Measurements from ENCODE around the gene GRK1.

The GRK1 gene

DNA sequence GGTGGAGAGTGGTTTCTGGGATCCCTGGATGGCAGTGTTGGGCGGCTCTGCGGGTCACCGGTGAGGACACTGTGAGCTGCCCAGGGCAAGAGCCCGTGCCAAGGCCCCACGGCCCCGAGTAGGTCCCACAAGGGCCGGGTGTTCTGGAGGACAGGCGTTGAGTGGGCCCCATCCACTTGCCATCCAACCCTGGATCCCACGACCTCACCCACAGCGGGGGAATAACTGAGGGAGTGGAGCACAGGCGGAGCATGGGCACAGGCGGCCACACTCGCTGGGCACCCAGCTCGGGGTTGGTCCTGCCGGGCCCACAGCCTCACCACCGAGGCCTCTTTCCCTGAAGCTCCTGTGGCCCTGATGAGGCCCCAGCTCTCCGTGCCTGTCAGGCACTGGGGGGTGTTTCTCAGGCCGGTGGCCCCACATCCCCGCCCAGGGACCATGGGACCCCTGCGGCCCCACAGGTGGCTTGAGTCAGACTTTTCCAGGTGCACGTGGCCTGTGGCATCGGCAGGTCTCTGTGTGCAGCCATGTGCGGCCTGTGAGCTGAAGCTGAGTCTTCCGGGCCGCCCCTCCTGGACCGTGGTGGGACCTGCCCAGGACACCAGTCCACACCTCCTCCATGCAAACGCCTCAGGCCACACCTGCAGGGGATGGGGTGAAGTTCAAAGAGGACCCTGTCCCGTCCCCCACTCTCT, 108.6 kb downstream of the GRK1 start:
- no peak for DNase-seq (ENCODE audit: low spot score)

DNA sequence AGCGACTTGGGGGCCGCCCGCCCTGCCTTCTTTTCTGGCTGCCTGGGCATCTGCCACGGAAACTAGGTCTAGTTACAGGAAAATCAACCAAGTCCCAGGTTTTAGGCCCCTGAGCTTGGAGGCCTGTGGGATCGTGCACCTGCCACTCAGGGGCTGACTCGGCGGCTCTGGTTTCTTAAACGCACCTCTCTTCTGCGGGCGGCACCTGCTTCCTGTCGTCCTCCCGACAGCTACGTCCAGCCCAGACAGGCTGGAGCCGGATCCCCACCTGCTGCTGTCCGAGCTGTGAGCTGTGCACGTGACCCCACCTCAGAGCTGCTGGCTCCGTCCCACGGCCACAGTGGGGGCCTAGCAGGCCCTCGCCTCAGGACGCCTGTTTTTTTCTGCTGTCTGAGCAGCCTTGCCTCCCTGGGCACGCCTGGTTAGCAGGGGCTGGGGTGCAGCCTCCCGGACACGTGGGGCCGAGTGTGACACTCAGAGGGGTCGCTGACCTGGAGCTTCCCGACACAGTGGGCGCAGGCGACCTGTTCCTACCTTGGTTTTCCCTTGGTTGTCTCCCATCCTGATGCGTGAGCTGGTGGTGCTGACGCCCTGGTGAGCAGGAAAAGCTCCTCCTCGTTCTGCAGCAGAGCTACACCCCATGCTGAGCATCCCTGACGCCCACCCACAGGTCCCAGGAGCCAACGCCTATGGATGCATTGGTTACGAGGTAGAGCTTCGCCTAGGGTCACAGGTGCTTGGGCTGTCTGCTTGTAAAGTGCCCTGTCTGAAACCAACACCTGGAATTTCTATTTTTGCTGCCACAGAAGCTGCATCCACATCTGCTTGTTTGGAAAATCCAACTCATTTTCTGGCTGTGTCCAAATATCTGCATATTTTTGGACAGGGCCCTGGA, 109.5 kb downstream of the GRK1 start:
- DNase-seq (ENCODE audit: low spot score), result no peak

DNA sequence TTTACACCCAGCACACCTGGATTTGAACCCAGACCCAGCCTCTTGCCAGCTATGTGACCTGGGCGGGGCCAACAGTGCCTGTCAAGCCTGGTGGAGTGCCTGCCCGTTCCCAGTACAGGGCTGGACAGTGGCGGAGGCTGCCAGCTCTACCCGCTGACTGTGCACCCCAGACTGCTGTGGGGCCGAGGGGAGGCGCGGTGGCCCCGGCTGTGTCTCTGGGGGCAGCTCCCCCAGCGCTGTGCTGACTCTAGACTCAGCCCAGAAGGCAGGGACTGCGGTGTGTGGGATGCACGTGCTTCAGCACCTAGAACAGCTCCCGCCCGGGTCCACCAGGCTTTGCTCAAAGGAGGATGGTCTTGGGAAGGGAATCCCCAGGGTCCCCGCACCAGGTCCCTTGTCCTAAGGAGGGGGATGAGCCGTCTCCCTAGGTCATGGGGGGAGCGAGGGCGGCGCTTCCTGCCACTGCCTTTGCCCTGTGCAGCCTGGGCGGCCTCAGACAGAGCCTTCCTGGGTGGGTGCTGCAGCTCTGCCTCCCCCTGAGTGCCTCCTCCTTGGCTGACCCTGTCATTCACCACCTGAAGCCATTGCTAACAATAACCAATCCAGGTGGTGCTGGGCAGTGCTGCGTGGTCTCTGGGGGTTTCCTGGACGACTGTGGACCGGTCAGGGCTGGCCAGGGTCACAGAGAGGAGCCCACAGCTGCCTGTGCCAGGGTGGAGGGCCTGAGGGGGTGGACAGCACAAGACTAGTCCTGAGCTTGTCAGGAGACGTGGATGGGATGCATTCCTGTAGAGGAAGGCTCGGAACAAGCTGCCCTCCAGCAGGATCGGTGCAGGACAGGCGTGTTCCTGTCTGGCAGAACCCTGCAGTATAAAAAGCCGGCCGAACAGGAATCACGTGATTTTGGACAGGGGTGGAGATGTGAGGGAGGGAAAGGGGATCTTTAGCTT, 110.6 kb downstream of the GRK1 start:
- DNase-seq (ENCODE audit: low spot score), result no peak

DNA sequence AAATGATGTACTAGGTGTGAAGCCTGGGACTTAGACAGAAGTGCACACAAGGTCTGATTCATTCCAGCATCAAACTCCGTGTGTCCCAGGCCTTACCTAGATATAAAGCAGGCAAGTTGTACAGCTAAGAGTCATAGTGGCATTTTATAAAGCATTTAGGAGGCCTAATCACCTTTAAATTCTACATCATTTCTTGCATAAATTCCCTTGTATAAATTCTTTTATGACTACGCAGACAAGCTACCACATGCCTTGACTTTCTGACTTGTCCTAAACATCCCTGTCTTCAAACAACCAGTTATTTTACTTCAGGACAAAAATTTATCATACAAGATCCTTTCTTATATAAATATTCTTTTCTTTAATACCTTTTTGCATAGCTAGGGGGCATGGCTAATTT, 114.6 kb downstream of the GRK1 start:
- DNase-seq (ENCODE audit: low spot score), result no peak

DNA sequence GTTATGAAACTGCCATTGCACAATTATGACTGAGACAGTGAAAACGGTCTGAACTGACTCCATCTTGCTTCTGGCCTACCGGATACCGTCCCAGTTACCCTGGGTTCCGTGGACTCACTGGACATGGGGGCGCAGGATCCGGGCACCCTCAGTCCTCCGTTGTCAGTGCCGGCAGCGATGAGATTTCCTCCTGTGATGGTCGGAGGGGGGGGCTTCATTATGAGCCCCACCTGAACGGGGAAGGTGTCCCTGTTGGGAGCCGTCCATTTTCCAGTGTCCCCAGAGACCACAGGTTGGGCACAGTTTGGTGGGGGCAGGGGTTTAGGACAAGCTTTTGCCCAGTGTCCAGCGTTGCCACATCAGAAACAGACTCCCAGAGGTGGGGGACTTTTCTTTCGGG, 115.5 kb downstream of the GRK1 start:
- no peak for DNase-seq (ENCODE audit: low spot score)

DNA sequence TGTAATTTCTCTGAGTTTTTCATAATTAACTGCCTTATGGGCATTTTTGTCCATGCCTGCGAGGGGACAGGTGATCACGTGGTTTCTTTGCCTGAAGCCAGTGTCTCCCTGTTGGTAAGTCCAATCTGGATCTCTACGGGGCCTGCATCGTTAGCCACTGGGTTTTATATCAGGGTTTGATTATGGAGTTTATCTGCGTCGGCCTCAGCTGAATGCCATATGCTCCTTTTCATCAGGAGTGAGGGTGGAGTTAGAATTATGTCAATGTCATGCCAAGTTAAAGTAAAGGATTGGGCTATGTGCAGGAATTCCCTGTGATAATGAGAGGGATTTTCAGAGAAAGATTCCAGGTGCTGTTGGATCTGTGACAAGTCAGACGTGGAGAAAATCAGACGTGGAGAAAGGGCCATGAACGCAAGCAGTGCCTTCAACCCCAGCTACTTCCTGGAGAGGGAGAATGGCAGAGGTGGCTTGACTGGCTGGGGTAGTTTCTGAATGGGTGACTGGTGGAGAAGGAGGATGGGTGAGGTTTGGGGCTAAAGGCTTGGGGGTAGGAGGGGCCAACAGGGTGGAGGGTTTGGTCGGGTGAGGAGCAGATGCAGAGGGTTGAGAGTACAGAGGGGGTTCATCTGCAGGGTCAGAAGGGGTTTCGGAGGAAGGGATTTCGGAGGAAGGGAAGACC, 116.3 kb downstream of the GRK1 start:
- DNase-seq (ENCODE audit: low spot score), result no peak

DNA sequence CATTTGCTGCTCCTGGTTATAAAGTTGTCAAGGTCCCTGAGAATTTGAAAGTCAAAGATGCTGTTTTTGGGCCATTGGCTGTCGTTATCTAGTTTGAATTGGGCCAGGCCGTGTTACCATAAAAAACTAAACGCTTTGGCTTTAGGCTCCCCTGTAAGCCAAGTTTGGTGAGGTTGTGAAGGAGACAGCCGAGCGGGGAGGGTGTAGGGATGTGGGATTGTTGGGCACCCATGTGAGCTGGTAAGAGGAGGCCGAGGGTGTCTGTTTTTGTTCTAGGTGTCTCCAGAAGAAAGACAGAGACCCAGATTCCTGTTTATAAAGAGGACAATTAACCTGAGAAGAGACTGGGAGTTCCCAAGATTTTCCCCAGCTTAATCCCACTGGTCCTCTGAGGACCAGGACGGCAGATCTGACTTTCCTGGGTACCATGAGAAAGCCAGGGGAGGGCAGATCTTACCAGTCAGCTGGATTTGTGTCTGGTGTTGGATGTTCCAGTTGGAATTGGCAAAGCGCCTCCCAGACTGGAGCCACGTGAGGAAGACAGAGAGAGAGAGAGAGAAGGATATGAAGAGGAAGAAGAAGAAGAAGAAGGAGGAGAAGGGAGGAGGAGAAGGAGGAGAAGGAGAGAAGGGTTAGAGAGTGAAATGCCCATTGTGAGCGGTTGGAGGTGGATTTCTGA, 117.1 kb downstream of the GRK1 start:
- no peak for DNase-seq (ENCODE audit: low spot score)

DNA sequence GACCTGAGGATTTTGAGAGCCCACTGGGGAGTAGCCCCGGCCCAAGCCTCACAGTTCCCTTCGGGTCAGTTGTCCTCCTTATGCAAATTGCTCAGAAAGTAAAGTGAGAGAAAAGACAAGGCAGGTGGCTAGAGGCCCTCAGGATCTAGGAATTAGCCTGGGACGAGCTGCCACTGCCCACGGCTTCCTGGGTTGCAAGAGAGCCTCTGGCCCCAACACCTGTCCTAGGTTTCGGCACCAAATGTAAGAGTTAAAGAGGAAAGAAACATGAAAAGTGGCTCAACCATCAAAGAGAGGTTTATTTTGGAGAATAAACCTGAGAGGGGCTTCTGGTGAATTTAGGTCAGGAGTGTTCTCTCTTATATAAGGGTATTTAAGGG, 117.6 kb downstream of the GRK1 start:
- no peak for DNase-seq (ENCODE audit: low spot score)

DNA sequence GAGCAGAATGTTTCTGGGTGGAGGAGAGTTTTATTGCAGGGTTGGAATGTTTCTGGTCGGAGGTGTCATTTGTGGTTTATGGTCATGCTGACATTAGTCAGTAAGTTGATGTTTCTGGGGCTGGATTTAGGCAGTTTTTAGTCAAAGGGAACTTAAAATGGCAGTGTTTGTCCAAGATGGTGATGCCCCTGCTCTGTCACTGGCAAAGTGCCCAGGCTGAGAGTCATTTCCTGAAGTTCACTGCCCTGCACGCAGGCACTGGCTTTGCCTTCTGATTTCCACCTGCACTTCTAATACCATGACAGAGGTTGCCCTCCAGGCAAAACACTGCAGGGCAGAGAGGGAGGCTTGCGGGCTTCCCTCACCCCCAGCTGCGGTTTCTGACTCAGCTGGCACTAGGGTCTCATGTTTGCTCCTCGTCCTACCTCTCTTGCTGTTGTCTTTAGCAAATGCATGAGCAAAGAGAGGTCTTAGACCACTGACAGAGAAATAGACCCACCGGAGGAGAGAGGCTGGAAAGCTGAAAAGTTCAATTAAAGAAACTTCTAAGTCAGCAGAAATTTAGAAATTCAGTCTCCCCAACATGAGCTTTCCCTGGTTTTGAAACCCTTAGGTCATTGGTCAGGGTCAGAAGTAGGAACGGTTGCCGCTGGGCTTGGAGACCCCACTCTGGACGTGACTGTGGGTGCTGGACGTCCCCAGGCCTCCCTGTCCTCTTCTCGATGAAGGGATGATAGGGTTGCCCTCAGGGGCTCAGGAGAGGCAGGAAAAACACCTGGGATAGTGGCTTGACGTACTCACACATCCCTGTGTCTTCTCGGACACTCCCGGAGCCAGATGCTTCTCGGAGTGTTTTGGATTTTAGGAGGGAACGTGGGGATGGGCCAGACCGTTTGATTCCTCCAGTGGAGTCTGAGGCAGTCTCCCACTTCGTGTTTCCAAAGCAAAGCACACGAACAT, 118.3 kb downstream of the GRK1 start:
- no peak for DNase-seq (ENCODE audit: low spot score)

DNA sequence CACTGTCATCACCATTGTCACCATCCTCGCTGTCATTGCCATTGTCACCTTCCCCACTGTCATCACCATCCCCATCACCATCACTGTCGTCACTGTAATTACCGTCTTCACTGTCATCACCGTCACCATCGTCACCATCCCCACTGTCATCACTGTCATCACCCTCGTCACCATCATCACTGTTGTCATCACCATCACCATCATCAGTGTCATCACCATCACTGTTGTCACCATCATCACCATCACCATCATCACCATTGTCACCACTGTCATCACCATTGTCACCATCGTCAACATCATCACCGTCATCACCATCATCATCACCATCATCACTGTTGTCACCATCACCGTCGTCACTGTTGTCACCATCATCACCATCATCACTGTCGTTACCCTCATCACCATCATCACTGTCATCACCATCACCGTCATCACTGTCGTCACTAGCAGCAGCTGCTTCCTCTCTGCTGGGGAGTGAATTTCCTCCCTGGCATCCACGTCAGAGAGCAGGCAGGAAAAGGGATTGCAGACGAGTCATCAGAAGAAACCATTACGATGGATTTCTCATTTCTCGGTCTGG, 119.3 kb downstream of the GRK1 start:
- no peak for DNase-seq (ENCODE audit: low spot score)
